Choroid plexus epithelial cell (primary cell): ENCODE measurements around the gene WASF2.

Experiments used
- DNase-seq: peaks from one replicate; pipeline ENCODE4 v3.0.0-alpha.2; 2010; ENCODE audit warnings: low read depth
- H3K4me3 ChIP-seq: 2 replicates; pipeline ENCODE4 v1.5.1; 2011; ENCODE audit warnings: low read depth, mild to moderate bottlenecking, control low read depth, low read length, moderate library complexity
- CTCF ChIP-seq: conservative IDR thresholded peaks from 2 replicates; pipeline ENCODE4 v1.5.1; 2011; ENCODE audit warnings: low read depth, mild to moderate bottlenecking, control low read depth, inconsistent platforms, low read length, moderate library complexity

The WASF2 gene

GRCh38 chr1:27383661-27384060, 106.3 kb downstream of the WASF2 start:
- H3K4me3 ChIP-seq, result no peak overlapping the region
- no peak for TF ChIP-seq CTCF
- DNase-seq, result no peak

- DNase-seq, result no peak
- no peak for TF ChIP-seq CTCF
- H3K4me3 ChIP-seq, result no peak within 1 kb of the TSS
These were observed 106.8 kb downstream of the WASF2 start, which contains the start of gene CD164L2 for GRCh38 chr1:27383039-27383605. CD164L2 (minus strand) TSS chr1:27383333; CDS start chr1:27383239, 94 bp downstream.

GRCh38 chr1:27381969-27382762, 107.8 kb downstream of the WASF2 start:
- DNase-seq, result no peak
- no peak overlapping the region for H3K4me3 ChIP-seq
- no peak for TF ChIP-seq CTCF

GRCh38 chr1:27380766-27381733, 108.9 kb downstream of the WASF2 start:
- no peak for DNase-seq
- no peak overlapping the region for H3K4me3 ChIP-seq
- TF ChIP-seq CTCF, result no peak

- no peak for TF ChIP-seq CTCF
- H3K4me3 ChIP-seq, result no peak overlapping the region
- no peak for DNase-seq
These were observed 109.7 kb downstream of the WASF2 start for GRCh38 chr1:27380224-27380623.

GRCh38 chr1:27379564-27380122, 110.3 kb downstream of the WASF2 start:
- TF ChIP-seq CTCF, result no peak
- no peak overlapping the region for H3K4me3 ChIP-seq
- no peak for DNase-seq
